ENCODE data around the gene ANKRD62. TPM values are rescaled to one million over a fixed set of nuclear protein-coding genes. Genes with fewer than 3 reads are reported as not detected.

The ANKRD62 gene
- under 1 TPM in 2 of 3 donors, not detected in 1; 0.03 to 0.18 TPM for polyA plus RNA-seq

- WGBS, 3 donors = 93 to 94% (median 93%) methylated on average over 50 of the region's 50 CpGs
- H3K27ac ChIP-seq (ENCODE audit: low read depth, low read length) = no peak within 1 kb of the TSS
These were observed at the start of gene ANKRD62 for GRCh38 chr18:12093520-12094257. TSS of gene ANKRD62 (plus strand) at chr18:12093843. CDS start at chr18:12094018, 175 bp downstream.

GRCh38 chr18:12044591-12044990 lies 49.1 kb upstream of the ANKRD62 start:
- H3K27ac ChIP-seq (ENCODE audit: low read depth, low read length) = no peak overlapping the region
- 72 to 89% (median 87%) methylated on average over 5 of the region's 5 CpGs for WGBS, 3 donors

GRCh38 chr18:12046046-12046750 lies 47.4 kb upstream of the ANKRD62 start:
- no peak overlapping the region for H3K27ac ChIP-seq (ENCODE audit: low read depth, low read length)
- WGBS, 3 donors = 73 to 94% (median 93%) methylated on average over 15 of the region's 15 CpGs

GRCh38 chr18:12046751-12047335 lies 46.8 kb upstream of the ANKRD62 start:
- H3K27ac ChIP-seq (ENCODE audit: low read depth, low read length) = no peak overlapping the region
- 82 to 90% (median 88%) methylated on average over 12 of the region's 12 CpGs for WGBS, 3 donors

GRCh38 chr18:12048010-12048826 lies 45.4 kb upstream of the ANKRD62 start:
- 88 to 91% (median 90%) methylated on average over 20 of the region's 20 CpGs for WGBS, 3 donors
- H3K27ac ChIP-seq (ENCODE audit: low read depth, low read length) = no peak overlapping the region

- H3K27ac ChIP-seq (ENCODE audit: low read depth, low read length) = no peak overlapping the region
- WGBS, 3 donors = 50 to 67% (median 61%) methylated on average over 2 of the region's 2 CpGs
These were observed 44.8 kb upstream of the ANKRD62 start for GRCh38 chr18:12048827-12049175.

GRCh38 chr18:12049978-12050811 lies 43.4 kb upstream of the ANKRD62 start:
- WGBS, 3 donors = 70 to 78% (median 77%) methylated on average over 9 of the region's 9 CpGs
- H3K27ac ChIP-seq (ENCODE audit: low read depth, low read length) = no peak overlapping the region

GRCh38 chr18:12052866-12053265 lies 40.8 kb upstream of the ANKRD62 start:
- H3K27ac ChIP-seq (ENCODE audit: low read depth, low read length) = no peak overlapping the region
- 79 to 90% (median 82%) methylated on average over 3 of the region's 3 CpGs for WGBS, 3 donors

GRCh38 chr18:12053289-12053688 lies 40.4 kb upstream of the ANKRD62 start:
- WGBS, 3 donors = 33 to 41% (median 40%) methylated on average over 2 of the region's 2 CpGs
- H3K27ac ChIP-seq (ENCODE audit: low read depth, low read length) = no peak overlapping the region

GRCh38 chr18:12056034-12056883 lies 37.4 kb upstream of the ANKRD62 start:
- 58 to 85% (median 63%) methylated on average over 14 of the region's 14 CpGs for WGBS, 3 donors

GRCh38 chr18:12056884-12057402 lies 36.7 kb upstream of the ANKRD62 start:
- H3K27ac ChIP-seq (ENCODE audit: low read depth, low read length) = no peak overlapping the region
- WGBS, 3 donors = 78 to 89% (median 80%) methylated on average over 13 to 14 of the region's 14 CpGs

More at GRCh38 chr18:12056034-12056883, 37.4 kb upstream of the ANKRD62 start:
- H3K27ac ChIP-seq (ENCODE audit: low read depth, low read length) = no peak overlapping the region

GRCh38 chr18:12057419-12058039 lies 36.1 kb upstream of the ANKRD62 start:
- WGBS, 3 donors = 72 to 77% (median 76%) methylated on average over 14 of the region's 14 CpGs
- no peak overlapping the region for H3K27ac ChIP-seq (ENCODE audit: low read depth, low read length)

GRCh38 chr18:12059334-12060181 lies 34.1 kb upstream of the ANKRD62 start:
- H3K27ac ChIP-seq (ENCODE audit: low read depth, low read length) = no peak overlapping the region
- WGBS, 3 donors = 86 to 88% (median 87%) methylated on average over 16 of the region's 16 CpGs

GRCh38 chr18:12060182-12060870 lies 33.3 kb upstream of the ANKRD62 start:
- WGBS, 3 donors = 78 to 83% (median 80%) methylated on average over 20 of the region's 20 CpGs
- no peak overlapping the region for H3K27ac ChIP-seq (ENCODE audit: low read depth, low read length)

GRCh38 chr18:12061685-12062084 lies 32.0 kb upstream of the ANKRD62 start:
- H3K27ac ChIP-seq (ENCODE audit: low read depth, low read length) = no peak overlapping the region
- 83 to 86% (median 85%) methylated on average over 14 of the region's 14 CpGs for WGBS, 3 donors
